ENCODE results near the gene FAF1. TPM values are rescaled to one million over a fixed set of nuclear protein-coding genes. Genes with fewer than 3 reads are reported as not detected.
A peak's percentile ranks its signal among the peaks of the same experiment; 100 is the strongest.

Gene FAF1
- total RNA-seq, 1 experiment from 2014 or later, result 73.2 TPM

DNA sequence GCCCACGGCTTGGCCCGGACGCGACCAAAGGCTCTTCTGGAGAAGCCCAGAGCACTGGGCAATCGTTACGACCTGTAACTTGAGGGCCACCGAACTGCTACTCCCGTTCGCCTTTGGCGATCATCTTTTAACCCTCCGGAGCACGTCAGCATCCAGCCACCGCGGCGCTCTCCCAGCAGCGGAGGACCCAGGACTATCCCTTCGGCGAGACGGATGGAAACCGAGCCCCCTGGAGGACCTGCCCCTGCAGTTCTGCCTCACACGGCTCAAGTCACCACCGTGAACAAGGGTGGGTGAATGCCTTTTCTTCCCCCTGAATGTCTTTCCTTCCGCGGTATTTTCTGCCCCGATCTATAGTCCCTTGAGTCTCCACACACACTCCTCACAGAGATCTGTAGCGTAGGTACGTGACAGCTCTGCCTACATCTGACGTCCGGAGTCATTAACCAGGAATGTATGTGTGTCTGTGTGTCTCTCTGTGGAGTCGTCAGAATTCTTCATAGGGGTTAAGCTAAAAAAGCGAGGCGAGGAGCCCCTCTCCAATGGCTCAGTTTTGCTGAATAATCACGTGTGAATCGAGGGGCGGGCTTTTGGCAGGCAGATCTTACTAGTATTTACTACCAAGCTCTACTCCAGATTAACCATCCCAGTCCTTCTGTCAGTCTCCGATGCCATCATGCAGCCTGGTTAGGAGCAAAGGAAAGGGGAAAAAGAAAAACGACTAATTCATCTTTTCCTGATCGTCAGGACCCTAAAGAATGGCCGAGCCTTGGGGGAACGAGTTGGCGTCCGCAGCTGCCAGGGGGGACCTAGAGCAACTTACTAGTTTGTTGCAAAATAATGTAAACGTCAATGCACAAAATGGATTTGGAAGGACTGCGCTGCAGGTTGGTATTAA is 9.8 kb upstream of the FAF1 start, which contains the start of gene CDKN2C:
Gene CDKN2C, plus strand, starts transcription at position 635 of the 898 bp plus-strand sequence. Its CDS starts 124 bp downstream, at position 759.
- BruUV-seq (replicated peaks), result no TSS peak
- Histone ChIP-seq H3K27ac (ENCODE audit: low read depth, low read length) (peak within 1 kb of the TSS; percentile 76), H3K9me2 (ENCODE audit: insufficient read depth) (no peaks in the 10 kb centered on the region; the same call in 1 of the 2 replicates), H3K9me3 (ENCODE audit: control insufficient read depth in 1 of 2, insufficient read depth in 1 of 2, low read depth in 1 of 2, low read length in 2 of 2) (no peaks in the 10 kb centered on the region), H3K4me3 (replicated peaks in 1 of 2; ENCODE audit: low read depth in 1 of 2, low read length in 2 of 2) (peak within 1 kb of the TSS; percentile 82 to 93), H3K36me3 (ENCODE audit: control insufficient read depth in 1 of 2, insufficient read depth in 2 of 2, low read length in 2 of 2) (no peaks in the 10 kb centered on the region), H3K27me3 (ENCODE audit: insufficient read depth, low read length) (no peaks in the 10 kb centered on the region), H3K9ac (ENCODE audit: low read length) (peak within 1 kb of the TSS; percentile 77), H3K4me1 (ENCODE audit: control insufficient read depth in 1 of 2, insufficient read depth in 2 of 2, low read length in 2 of 2) (peaks cover 7 to 24% of the 10 kb centered on the region in 2 experiments; a peak in 3 of 4 replicates), H3K4me2 (ENCODE audit: low read length) (peak within 1 kb of the TSS; percentile 96), H2AFZ (ENCODE audit: low read depth, low read length, poor library complexity, severe bottlenecking) (peak within 1 kb of the TSS; percentile 97), H4K20me1 (ENCODE audit: insufficient read depth) (no peaks in the 10 kb centered on the region), H3K79me2 (ENCODE audit: insufficient read depth, low read length) (no peaks in the 10 kb centered on the region)
- ATAC-seq, result peak; percentile 41
- TF ChIP-seq POLR2AphosphoS5 (IDR thresholded peaks at IDR 0.05; ENCODE audit: low read depth, low read length), result no peak
- TF ChIP-seq, protein P1, sequence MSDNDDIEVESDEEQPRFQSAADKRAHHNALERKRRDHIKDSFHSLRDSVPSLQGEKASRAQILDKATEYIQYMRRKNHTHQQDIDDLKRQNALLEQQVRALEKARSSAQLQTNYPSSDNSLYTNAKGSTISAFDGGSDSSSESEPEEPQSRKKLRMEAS (IDR thresholded peaks at IDR 0.05), result 0 out of 2 replicates have a peak, but pooled peaks have one; percentile 17
- TF ChIP-seq, protein P2, sequence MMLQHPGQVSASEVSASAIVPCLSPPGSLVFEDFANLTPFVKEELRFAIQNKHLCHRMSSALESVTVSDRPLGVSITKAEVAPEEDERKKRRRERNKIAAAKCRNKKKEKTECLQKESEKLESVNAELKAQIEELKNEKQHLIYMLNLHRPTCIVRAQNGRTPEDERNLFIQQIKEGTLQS (IDR thresholded peaks at IDR 0.05), result no peak
- no peak for TF ChIP-seq YY1 (IDR thresholded peaks at IDR 0.05; ENCODE audit: extremely low read depth, insufficient replicate concordance, low read depth, low read length)
- TF ChIP-seq SIN3A (IDR thresholded peaks at IDR 0.05; ENCODE audit: low read depth), result 0 out of 2 replicates have a peak, but pooled peaks have one; percentile 43
- DNase-seq (ENCODE audit: low read depth, low spot score), result no peak
- CTCF ChIA-PET, result interaction anchor here (1.2 to 1.8 kb wide), 3 partner anchors 8 to 97 kb away, joined by 4 to 7 read pairs (median 6); no protein-coding TSS in a partner anchor
- intact Hi-C loops (cut with micrococcal nuclease), result no loop called here
- RAD21 ChIA-PET (ENCODE audit: low non-redundant PET in 1 of 2, low total read pairs in 2 of 2, uncharacterized antibody in 2 of 2, unreplicated experiment in 2 of 2), result interaction anchor here in 1 of 2 experiments (1.5 kb wide), 1 partner anchor 10 kb away, joined by 3 read pairs; the partner anchor contains the start of gene FAF1
- POLR2A ChIA-PET, result interaction anchor here (0.6 to 3.2 kb wide), 4 partner anchors 7 to 332 kb away, joined by 3 to 9 read pairs (median 4); partner anchors contain the start of gene FAF1
